ENCODE measurements around the gene BRINP3. TPM values are rescaled to one million over a fixed set of nuclear protein-coding genes. Genes with fewer than 3 reads are reported as not detected.

Gene BRINP3
- total RNA-seq, 1 donor from 2014 or later = 0.77 TPM

DNA sequence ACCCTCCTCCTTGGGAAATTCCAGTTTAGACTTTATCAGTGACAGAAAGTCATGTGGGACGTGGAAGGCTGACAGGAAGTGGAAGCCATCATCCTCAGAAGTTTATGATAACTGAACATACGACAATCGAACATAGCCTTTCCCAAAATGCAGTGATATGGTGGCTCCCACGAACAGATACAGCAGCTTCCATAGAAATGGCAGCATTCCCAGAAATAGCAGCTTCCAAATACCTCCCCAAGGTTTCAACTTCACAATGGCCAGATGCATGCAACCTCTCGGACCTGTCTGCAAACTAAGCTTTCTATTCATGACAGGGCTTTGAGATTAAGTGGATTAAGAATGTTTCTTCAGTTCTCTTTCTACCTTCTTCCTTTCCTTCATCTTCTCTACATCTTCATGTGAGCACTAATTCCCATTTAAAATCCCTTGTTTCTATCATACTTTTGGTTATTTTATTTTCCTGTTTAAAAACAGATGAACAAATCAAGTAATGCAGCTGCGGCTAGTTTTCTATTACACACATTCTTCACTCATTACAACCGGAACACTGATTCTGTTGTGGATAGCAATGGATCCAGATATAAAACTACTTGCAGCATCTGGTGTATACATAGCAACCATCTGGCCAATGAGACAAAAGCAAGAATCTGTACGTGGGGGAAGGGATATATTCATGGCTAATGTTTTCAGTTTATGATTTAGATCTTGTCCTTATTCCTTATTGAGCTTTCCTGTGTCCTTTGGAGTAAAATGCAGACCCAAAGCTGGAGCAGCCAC, 304.8 kb downstream of the BRINP3 start:
- no peaks in the 10 kb centered on the region for H3K9me3 Mint-ChIP-seq
- no peaks in the 10 kb centered on the region for H3K4me1 Mint-ChIP-seq
- TF ChIP-seq, protein P1, sequence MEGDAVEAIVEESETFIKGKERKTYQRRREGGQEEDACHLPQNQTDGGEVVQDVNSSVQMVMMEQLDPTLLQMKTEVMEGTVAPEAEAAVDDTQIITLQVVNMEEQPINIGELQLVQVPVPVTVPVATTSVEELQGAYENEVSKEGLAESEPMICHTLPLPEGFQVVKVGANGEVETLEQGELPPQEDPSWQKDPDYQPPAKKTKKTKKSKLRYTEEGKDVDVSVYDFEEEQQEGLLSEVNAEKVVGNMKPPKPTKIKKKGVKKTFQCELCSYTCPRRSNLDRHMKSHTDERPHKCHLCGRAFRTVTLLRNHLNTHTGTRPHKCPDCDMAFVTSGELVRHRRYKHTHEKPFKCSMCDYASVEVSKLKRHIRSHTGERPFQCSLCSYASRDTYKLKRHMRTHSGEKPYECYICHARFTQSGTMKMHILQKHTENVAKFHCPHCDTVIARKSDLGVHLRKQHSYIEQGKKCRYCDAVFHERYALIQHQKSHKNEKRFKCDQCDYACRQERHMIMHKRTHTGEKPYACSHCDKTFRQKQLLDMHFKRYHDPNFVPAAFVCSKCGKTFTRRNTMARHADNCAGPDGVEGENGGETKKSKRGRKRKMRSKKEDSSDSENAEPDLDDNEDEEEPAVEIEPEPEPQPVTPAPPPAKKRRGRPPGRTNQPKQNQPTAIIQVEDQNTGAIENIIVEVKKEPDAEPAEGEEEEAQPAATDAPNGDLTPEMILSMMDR (conservative IDR thresholded peaks at IDR 0.05) = no peak
- H3K4me3 Mint-ChIP-seq = no peak overlapping the region
- no peak overlapping the region for H3K27ac Mint-ChIP-seq (ENCODE audit: unreplicated experiment)
- no peaks in the 10 kb centered on the region for H3K36me3 Mint-ChIP-seq (ENCODE audit: low read depth)
- no peaks in the 10 kb centered on the region for H3K27me3 Mint-ChIP-seq (ENCODE audit: low read depth)
- DNase-seq (ENCODE audit: low read depth, low spot score) = no peak

DNA sequence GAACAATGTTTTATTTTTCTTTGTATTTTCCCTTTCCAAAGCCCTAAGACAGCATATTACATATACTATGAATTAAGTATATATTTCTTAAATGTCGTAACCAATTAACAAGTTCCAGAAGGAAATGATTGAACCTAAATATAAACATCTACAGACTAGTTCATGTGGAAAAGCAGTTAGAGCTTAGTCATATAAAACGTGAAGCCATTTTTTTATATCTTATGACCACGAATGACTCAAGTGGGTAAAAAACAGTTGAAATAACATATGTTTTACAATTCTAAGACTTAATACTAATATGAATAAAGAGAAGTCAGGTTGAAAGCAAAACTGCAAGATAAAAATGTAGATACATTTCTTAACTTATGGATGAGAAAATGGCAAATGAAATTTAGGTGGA, 307.3 kb downstream of the BRINP3 start:
- no peaks in the 10 kb centered on the region for H3K36me3 Mint-ChIP-seq (ENCODE audit: low read depth)
- no peaks in the 10 kb centered on the region for H3K27me3 Mint-ChIP-seq (ENCODE audit: low read depth)
- H3K4me1 Mint-ChIP-seq = no peaks in the 10 kb centered on the region
- TF ChIP-seq, protein P1 (conservative IDR thresholded peaks at IDR 0.05) = no peak
- DNase-seq (ENCODE audit: low read depth, low spot score) = no peak
- H3K4me3 Mint-ChIP-seq = no peak overlapping the region
- no peak overlapping the region for H3K27ac Mint-ChIP-seq (ENCODE audit: unreplicated experiment)
- no peaks in the 10 kb centered on the region for H3K9me3 Mint-ChIP-seq

DNA sequence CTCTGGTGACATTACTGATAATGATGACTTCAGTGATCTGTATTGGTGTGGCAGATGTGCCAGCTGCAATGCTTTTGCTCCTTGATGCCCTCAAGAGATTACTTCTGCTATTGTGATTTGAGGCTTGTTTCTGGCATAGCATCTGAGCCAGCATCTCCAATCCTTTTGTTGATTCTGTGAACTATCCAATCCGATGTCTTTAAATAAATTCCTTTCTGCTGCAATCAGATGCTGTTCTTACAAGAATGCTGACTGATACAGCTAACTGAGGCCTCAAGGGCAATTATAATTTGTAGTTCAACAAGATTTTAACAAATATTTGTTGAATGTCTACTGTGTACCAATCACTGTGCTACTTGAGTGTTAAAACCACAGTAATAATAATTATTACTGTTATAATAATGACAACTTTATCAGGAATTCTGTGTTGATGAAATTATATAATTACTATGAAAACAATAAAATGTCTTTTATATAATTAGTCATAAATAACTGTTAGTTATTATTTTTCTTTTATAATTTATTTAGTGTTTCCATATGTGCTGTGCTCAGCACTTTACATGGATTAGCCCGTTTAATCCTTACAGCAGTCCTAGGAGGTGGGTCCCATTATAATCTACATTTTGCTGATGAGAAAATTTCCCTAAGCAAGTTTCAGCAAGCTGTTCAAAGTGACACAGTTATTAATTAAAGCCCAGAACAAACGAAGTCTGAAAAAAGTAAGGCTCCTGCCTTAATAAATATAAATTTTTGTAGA, 308.2 kb downstream of the BRINP3 start:
- Mint-ChIP-seq H3K4me3 (no peak overlapping the region), H3K36me3 (ENCODE audit: low read depth) (no peaks in the 10 kb centered on the region), H3K27me3 (ENCODE audit: low read depth) (no peaks in the 10 kb centered on the region), H3K9me3 (no peaks in the 10 kb centered on the region), H3K27ac (ENCODE audit: unreplicated experiment) (no peak overlapping the region), H3K4me1 (no peaks in the 10 kb centered on the region)
- no peak for DNase-seq (ENCODE audit: low read depth, low spot score)
- TF ChIP-seq, protein P1 (conservative IDR thresholded peaks at IDR 0.05) = no peak

DNA sequence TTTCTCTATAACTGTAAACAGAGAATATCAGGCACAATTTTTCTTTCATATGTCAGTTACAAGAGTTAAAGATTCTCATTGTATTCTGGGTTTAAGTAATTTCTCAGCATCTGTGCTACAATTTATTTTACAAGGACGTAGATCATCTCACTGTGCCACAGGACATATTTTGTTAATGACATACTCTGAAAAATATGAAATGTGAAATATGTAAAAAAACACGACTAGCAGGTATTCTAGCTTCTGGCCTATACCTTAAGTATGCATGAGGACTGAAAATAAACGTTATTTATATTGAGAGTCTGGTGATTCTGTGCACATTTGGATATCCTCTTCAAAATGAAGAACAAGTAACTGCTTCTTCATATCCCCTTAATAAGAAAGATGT, 308.8 kb downstream of the BRINP3 start:
- no peak for DNase-seq (ENCODE audit: low read depth, low spot score)
- H3K36me3 Mint-ChIP-seq (ENCODE audit: low read depth) = no peaks in the 10 kb centered on the region
- TF ChIP-seq, protein P1 (conservative IDR thresholded peaks at IDR 0.05) = no peak
- no peaks in the 10 kb centered on the region for H3K9me3 Mint-ChIP-seq
- no peak overlapping the region for H3K27ac Mint-ChIP-seq (ENCODE audit: unreplicated experiment)
- H3K4me1 Mint-ChIP-seq = no peaks in the 10 kb centered on the region
- H3K4me3 Mint-ChIP-seq = no peak overlapping the region
- H3K27me3 Mint-ChIP-seq (ENCODE audit: low read depth) = no peaks in the 10 kb centered on the region

DNA sequence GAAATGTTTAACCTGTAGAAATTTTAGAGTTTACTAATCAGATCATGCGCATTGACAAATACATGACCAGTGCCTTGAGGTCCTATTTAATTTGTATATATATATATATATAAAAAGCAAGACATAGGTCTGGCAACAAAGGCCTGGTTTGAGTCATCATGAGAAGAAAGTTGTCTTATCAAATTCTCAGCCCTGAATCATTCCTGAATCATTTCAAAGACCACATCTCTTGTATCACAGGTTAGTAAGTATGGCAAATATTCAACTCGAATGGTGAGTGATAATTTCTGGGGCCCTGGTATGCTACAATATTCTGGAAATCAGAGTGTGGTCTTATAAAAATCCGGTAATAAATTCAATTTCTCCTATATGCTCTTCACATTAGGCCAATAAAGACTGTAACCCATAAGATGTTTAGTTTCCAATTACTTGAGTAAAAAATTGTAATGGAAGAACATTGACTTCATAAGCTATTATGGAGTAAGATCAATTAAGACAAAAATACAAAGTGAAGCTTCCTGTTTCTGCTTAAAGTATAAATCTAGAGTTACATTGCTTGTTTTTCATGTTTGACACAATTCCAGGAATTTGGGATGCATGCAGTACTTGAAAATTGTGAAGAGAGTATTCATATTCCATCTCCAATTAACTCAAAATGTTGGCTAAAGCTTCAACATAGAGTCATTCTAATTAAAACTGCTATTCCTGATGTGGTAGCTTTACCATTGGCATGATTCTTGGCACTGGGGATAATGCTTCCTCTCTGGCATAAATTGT, 309.4 kb downstream of the BRINP3 start:
- no peak overlapping the region for H3K4me3 Mint-ChIP-seq
- H3K4me1 Mint-ChIP-seq = no peaks in the 10 kb centered on the region
- no peak for DNase-seq (ENCODE audit: low read depth, low spot score)
- H3K9me3 Mint-ChIP-seq = no peaks in the 10 kb centered on the region
- no peaks in the 10 kb centered on the region for H3K36me3 Mint-ChIP-seq (ENCODE audit: low read depth)
- TF ChIP-seq, protein P1 (conservative IDR thresholded peaks at IDR 0.05) = no peak
- H3K27me3 Mint-ChIP-seq (ENCODE audit: low read depth) = no peaks in the 10 kb centered on the region
- no peak overlapping the region for H3K27ac Mint-ChIP-seq (ENCODE audit: unreplicated experiment)

All from neural crest cell (in vitro differentiated cells).